C4-2B (cell line): Measurements from ENCODE around the gene SLC25A15.

ENCODE experiments used
- H3K27ac ChIP-seq: fragments of 450-650 bp; 2 replicates; pipeline ENCODE4 v1.5.1; 2017
- ZFX ChIP-seq: fragments of 450-650 bp; IDR thresholded peaks from 2 replicates; pipeline ENCODE4 v1.6.1; 2017
- TF ChIP-seq, protein P1 (sequence below): fragments of 450-650 bp; conservative IDR thresholded peaks from 2 replicates; pipeline ENCODE4 v1.5.1; 2017; ENCODE audit warnings: mild to moderate bottlenecking

SLC25A15 gene

DNA sequence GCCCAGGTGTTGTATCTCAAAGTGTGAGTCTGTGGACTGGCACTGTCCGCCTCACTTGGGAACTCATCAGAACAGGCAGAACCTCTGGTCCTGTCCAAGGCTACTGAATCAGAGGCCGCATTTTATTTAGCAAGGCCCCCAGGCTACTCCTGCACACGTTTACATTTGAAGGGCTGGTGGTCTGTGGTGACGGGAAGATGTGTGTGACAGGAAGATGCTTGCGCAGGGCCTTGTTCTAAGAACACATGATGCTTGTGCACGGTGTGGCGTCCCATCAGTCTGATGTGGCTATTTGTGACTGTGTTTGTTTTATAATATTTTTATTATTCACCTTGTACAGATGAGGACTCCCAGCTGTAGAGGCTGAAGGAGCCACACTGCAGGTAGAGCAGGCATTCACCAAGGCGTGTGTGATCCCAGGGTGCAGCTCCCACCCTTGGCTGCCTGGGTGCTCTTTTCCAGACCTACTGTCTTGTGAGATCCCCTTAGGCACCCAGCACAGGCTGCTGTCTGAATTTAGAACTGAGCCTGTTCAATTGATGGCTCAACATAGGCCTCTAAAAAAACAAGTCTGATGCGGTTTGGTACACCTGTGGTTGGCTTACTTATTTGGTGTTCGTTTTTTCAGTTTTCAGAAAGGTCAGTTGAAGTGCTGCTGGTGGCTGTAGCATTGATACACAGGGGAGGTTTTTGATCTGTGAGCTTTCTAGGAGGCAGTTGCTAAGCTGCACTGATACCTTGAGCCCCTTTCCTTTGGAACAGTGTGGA, 3.1 kb downstream of the SLC25A15 start:
- H3K27ac ChIP-seq = no peak overlapping the region
- no peak for TF ChIP-seq ZFX
- TF ChIP-seq, protein P1, sequence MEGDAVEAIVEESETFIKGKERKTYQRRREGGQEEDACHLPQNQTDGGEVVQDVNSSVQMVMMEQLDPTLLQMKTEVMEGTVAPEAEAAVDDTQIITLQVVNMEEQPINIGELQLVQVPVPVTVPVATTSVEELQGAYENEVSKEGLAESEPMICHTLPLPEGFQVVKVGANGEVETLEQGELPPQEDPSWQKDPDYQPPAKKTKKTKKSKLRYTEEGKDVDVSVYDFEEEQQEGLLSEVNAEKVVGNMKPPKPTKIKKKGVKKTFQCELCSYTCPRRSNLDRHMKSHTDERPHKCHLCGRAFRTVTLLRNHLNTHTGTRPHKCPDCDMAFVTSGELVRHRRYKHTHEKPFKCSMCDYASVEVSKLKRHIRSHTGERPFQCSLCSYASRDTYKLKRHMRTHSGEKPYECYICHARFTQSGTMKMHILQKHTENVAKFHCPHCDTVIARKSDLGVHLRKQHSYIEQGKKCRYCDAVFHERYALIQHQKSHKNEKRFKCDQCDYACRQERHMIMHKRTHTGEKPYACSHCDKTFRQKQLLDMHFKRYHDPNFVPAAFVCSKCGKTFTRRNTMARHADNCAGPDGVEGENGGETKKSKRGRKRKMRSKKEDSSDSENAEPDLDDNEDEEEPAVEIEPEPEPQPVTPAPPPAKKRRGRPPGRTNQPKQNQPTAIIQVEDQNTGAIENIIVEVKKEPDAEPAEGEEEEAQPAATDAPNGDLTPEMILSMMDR = no peak

DNA sequence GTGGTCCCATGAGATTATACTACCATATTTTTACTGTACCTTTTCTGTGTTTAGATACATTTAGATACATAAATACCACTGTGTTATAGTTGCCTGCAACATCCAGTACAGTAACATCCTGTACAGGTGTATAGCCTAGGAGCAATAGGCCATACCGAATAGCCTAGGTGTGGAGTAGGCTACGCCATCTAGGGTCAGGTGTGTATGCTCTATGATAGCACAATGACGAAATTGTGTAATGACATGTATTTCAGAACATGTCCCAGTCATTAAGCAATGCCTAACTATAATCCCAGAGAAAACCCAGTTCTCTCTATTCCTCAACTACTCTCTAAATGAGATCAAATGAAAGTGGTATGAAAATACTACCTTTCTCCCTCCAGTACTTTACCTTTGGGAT, 3.9 kb downstream of the SLC25A15 start:
- TF ChIP-seq ZFX = no peak
- TF ChIP-seq, protein P1 = no peak
- no peak overlapping the region for H3K27ac ChIP-seq

- H3K27ac ChIP-seq = no peak overlapping the region
- TF ChIP-seq ZFX = no peak
- TF ChIP-seq, protein P1 = no peak
Measured at GRCh38 chr13:40794414-40795368, 5.3 kb downstream of the SLC25A15 start.

- TF ChIP-seq, protein P1 = no peak
- TF ChIP-seq ZFX = no peak
- no peak overlapping the region for H3K27ac ChIP-seq
Measured at GRCh38 chr13:40796649-40797048, 7.2 kb downstream of the SLC25A15 start.

DNA sequence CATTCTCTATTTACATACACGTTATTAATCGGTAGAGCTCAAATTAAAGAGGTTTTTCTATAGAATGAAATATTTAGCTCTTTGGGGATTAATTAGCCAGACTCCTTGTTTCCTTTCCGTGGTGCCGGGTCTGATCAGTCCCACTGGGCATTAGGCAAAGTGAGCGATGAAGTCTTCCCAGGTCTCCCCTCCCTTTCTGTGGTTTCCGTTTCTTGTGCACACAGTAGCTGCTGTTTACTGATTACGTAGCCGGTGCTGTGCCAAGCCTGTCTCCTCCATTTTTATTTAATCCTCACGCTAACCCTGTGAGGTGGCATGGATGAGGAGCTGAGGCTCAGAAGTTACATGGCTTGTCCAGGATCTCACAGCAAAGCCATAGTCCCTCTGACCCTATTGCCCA, 9.0 kb downstream of the SLC25A15 start:
- H3K27ac ChIP-seq = no peak overlapping the region
- TF ChIP-seq, protein P1 = no peak
- TF ChIP-seq ZFX = no peak

DNA sequence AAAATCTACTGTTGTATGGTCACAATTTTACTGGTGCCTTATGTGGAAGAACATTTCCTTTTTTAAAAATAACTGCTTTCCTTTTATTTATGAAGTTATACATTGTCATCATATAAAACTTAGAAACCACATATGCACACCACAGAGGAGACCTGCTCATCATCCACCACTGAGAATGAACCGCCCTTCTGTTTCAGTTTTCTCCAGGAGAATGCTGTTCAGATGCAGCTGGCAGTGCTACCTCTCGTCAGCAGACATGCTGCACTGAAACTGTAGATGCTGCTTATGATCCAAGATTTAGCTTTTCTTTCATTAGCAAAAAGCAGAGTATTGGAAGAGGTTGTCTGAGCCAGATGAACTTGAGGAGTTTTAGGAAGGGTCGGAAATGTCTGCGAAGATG, 10.1 kb downstream of the SLC25A15 start:
- TF ChIP-seq ZFX = no peak
- TF ChIP-seq, protein P1 = no peak
- H3K27ac ChIP-seq = no peak overlapping the region

GRCh38 chr13:40800559-40800958, 11.1 kb downstream of the SLC25A15 start:
- H3K27ac ChIP-seq = no peak overlapping the region

More at GRCh38 chr13:40800559-40800958, 11.1 kb downstream of the SLC25A15 start:
- TF ChIP-seq, protein P1 = no peak
- no peak for TF ChIP-seq ZFX
